Occipital lobe (tissue), 2 donors: ENCODE results near the gene DPP3. TPM values are rescaled to one million over a fixed set of nuclear protein-coding genes. Genes with fewer than 3 reads are reported as not detected.

Source experiments
- DNase-seq: peaks from one replicate; lab custom pipeline; 2025; lab: John Stamatoyannopoulos, UW
- total RNA-seq: library from RNA; depleted of rRNA; stranded (reverse); fragments of >200 nt; gene quantifications from one replicate; pipeline ENCODE4 v1.2.3, GENCODE V29; 2014

The DPP3 gene
- total RNA-seq, 1 donor from 2014 or later = 35.2 TPM

- no peak for DNase-seq
Measured at GRCh38 chr11:66464916-66465315, 15.3 kb upstream of the DPP3 start.

DNA sequence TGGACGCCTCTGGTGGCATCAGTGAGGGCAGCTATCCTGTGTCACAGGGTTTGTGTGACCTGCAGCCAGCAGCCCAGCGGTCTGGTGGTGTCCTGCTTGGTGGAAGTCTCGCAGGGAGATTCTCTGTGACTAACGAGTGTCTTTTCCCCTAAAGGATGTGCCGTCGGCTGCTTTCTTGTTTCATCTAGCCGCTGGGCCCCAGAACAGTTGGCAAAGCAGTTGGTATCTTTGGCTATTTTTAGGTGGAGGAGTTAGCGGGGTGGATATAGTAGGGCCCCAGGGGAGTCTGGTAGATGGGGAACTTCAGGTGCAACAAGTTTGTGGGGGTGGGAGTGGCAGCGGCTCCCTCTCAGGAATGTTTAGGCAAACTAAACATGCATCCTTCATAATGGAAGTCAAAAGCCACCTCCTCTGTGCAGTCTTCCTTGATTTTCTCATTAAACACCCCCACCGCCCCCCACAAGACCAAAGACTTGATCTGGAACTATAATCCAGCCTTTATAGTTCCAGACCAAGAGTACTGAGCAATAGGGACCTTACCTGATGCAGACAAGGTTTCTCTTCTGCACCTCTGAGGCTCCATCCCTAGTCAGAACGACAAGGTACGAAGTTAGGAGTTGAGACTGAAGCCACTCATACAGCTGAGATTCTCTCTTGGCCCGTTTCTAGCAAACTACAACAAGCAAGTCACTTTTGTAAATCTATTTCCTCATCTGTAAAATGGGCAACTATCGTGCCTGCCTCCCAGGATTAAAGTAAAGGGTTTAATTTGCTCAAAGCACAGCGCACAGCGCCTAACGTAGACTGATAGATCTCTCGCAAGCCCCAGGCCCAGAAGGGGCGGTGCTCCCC lies 14.6 kb upstream of the DPP3 start:
- no peak for DNase-seq

DNA sequence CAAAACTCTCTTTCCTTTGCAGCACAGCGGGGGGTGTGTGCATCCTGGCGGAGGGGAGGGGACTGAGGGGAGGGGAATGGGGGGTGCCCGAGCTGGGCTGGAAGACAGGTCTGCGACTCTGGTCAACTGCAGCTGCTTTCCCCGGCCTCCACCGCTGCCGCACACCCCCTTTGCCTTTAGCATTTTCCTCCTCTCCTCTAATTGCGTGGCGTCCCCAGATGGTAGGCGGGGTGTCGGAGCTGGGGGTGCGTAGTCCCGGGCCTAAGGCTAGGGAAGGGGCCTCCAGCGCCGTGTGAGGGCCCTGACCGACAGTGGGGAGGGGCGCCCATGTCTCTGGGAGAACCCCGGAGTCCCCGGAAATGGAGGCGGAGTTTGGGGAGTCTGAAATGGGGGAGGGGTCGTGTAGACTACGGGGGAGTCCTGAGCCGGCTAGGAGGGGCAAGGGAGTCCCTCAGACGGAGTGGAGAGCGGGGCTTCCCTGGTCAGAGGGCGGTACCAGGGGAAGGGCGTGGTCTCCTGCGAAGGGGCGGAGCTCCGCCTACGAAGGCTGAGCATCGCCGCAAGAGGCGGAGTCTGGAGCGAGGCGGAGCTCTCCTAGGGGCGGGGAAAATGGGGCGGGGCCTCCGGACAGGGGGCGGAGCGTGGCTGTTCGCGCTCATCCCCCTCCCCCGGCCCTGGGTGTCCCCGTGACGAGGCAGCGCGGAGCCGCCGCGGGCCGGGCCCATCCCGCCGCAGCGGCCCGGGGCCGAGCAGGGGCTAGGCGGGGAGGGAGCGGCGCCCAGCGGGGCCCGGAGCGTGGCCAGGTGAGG lies 13.8 kb upstream of the DPP3 start, which contains the start of gene PELI3:
Gene PELI3, plus strand, starts transcription at position 681 of the 809 bp plus-strand sequence. CDS start 1,224 bp downstream, outside the sequence.
- peak; percentile 90 for DNase-seq

GRCh38 chr11:66467034-66467659 lies 13.1 kb upstream of the DPP3 start:
- no peak for DNase-seq

GRCh38 chr11:66467756-66468155 lies 12.5 kb upstream of the DPP3 start:
- no peak for DNase-seq

- DNase-seq = no peak
Measured at GRCh38 chr11:66468691-66469090, 11.5 kb upstream of the DPP3 start.

DNA sequence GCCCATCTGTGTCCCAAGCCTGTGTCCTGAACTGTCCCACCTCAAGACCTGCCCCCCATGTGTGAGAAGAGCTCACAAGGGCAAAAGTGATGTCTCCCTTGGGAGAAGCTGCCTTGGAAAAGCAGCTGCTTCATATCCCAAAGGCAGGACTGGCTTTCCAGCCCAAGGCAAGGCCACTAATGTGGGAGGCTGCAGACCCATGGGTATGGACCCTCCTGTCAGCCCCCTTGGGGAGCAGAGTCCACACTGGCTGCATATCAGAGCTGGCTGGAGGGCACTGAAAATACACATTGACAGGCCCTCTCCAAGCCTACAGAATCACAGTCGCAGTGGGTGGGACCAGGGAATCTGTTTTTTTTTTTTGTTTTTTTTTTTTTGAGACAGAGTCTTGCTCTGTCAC lies 10.8 kb upstream of the DPP3 start:
- no peak for DNase-seq

GRCh38 chr11:66470015-66470414 lies 10.2 kb upstream of the DPP3 start:
- no peak for DNase-seq

- no peak for DNase-seq
Measured at GRCh38 chr11:66471142-66471541, 9.1 kb upstream of the DPP3 start.

DNA sequence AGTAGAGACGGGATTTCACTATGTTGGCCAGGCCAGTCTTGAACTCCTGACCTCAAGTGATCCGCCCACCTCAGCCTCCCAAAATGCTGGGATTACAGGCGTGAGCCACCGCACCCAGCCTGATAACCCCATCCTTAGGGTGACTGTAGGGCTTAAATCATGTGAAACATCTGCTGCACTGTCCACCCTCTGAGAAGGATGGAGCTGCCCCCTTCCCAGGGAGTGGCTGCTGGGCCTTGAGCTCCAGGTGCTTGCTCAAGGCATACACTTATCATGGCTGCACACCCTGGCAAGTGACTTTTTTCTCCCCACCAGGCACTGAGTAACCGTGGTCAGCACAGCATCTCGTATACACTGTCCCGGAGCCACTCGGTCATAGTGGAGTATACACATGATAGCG lies 8.2 kb upstream of the DPP3 start:
- DNase-seq = no peak

- DNase-seq = no peak
Measured at GRCh38 chr11:66473167-66473566, 7.1 kb upstream of the DPP3 start.

- DNase-seq = no peak
Measured at GRCh38 chr11:66473608-66474515, 6.4 kb upstream of the DPP3 start.

- DNase-seq = no peak
Measured at GRCh38 chr11:66475349-66476172, 4.7 kb upstream of the DPP3 start.

- no peak for DNase-seq
Measured at GRCh38 chr11:66476173-66476840, 3.9 kb upstream of the DPP3 start.

- no peak for DNase-seq
Measured at GRCh38 chr11:66476841-66477251, 3.4 kb upstream of the DPP3 start.

DNA sequence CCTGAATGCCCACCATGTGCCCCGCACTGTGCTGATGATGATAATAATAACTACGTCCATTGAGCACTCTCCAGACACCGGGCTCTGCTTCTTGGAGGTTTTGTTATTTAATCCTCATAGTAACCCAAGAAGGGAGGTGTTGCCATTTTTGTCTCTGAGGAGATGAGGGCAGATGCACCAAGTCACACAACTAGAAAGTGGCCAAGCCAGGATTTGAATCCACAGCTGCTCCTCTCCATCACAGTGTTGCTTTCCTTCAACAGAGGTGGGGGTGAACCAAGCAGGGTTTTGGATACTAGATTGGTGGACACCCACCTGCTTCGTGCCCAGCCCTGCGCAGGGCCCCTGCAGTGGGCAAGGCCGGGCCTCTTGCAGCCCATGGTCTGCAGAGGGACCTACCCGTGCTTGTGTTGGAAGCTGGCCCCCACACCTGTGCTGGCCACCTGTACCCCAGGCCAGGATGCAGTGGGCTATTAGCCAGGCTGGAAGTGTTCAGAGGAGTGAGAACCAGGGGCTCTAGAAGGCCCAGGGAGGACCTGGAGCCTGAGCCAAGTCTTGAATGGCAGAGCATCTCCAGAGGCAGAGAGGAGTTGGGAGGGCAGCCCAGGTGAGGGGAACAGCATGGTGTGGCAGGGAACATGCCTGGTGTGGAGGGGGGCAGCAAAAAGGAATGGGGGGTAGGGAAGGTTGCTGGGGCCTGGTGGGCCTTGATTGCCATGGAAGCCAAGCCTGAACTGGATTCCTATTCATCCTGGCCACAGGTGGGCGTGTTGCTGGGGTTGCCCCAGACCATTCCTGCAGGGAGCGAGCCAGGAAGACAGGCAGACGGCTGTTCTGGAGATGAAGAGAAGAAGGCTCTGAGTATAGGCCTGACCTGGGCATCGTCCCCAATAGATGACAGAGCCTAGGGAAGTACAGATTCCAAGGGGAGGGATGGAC lies 2.7 kb upstream of the DPP3 start:
- DNase-seq = no peak

GRCh38 chr11:66478729-66479393 lies 1.4 kb upstream of the DPP3 start:
- no peak for DNase-seq
